OCI-LY3 (cell line): ENCODE data around the gene FLNB.

Source experiments
- H2AFZ ChIP-seq: fragments of 200-600, 300-600 bp; shearing (Covaris generic); 2 replicates; pipeline ENCODE4 v1.6.0; 2014; ENCODE audit warnings: antibody characterized with exemption, low read depth, low read length
- H3K27ac ChIP-seq: fragments of 200-600, 300-600 bp; sonication (generic); 2 replicates; pipeline ENCODE4 v1.5.1; 2014; ENCODE audit warnings: mild to moderate bottlenecking, low read length, moderate library complexity, mixed read lengths
- H3K27me3 ChIP-seq: fragments of 200-600, 300-600 bp; sonication (generic); 2 replicates; pipeline ENCODE4 v1.6.1; 2014; ENCODE audit warnings: low read depth, low read length, mixed read lengths
- H3K36me3 ChIP-seq: fragments of 200-600, 300-600 bp; sonication (generic); replicated peaks from 2 replicates; pipeline ENCODE3; 2014; ENCODE audit warnings: low read depth, low read length, mixed read lengths
- H3K4me1 ChIP-seq: fragments of 300-600, 200-600 bp; sonication (generic); 2 replicates; pipeline ENCODE4 v1.6.1; 2014; ENCODE audit warnings: low read length, mixed read lengths
- H3K4me2 ChIP-seq: fragments of 200-600, 300-600 bp; sonication (generic); 2 replicates; pipeline ENCODE4 v1.6.1; 2014; ENCODE audit warnings: low read length, mixed read lengths
- H3K4me3 ChIP-seq: fragments of 300-600, 200-600 bp; sonication (generic); 2 replicates; pipeline ENCODE4 v1.5.1; 2014; ENCODE audit warnings: antibody characterized with exemption, mild to moderate bottlenecking, low read length, moderate library complexity
- H3K79me2 ChIP-seq: fragments of 300-600, 200-600 bp; shearing (Covaris generic); 2 replicates; pipeline ENCODE4 v1.6.1; 2014; ENCODE audit warnings: mild to moderate bottlenecking, low read length, mixed read lengths
- H3K9ac ChIP-seq: fragments of 300-600, 200-600 bp; shearing (Covaris generic); 2 replicates; pipeline ENCODE4 v1.6.0; 2014; ENCODE audit warnings: mild to moderate bottlenecking, low read length, moderate library complexity
- H3K9me3 ChIP-seq: fragments of 200-600, 300-600 bp; shearing (Covaris generic); 2 replicates; pipeline ENCODE4 v1.6.1; 2014; ENCODE audit warnings: low read length, mixed read lengths; ENCODE audit not compliant: insufficient read depth
- H4K20me1 ChIP-seq: fragments of 200-600, 300-600 bp; sonication (generic); 2 replicates; pipeline ENCODE4 v1.6.1; 2016; ENCODE audit warnings: low read length, mixed read lengths; ENCODE audit not compliant: insufficient read depth
- CTCF ChIP-seq: fragments of 200-600, 300-600 bp; sonication (generic); IDR thresholded peaks from 2 replicates; pipeline ENCODE4 v1.5.1; 2014; ENCODE audit warnings: antibody characterized with exemption, low read length, low read depth
- EZH2phosphoT487 ChIP-seq: fragments of 200-600 bp; shearing (Covaris generic); IDR thresholded peaks from 2 replicates; pipeline ENCODE4 v1.6.1; 2018; ENCODE audit warnings: antibody characterized with exemption, mixed run types, low read depth

Gene FLNB

DNA sequence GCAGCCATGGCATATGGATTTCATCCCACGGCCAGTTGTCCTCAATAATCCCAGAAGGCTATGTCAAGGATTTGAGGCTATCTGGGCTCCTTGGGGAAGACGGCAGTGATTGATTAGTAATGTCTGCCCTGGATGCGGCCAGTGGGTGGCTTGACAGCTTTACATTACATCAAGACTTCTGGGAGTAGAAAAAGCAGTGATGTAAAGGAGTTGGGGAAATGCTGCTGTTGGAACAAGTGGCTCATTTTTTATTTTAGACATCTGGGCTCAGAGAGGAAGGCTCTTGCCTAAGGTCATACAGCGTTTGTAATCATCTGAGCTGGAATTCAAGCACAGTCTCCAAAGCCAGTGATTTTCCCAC lies 94.1 kb downstream of the FLNB start:
- Histone ChIP-seq H3K27me3 (no peaks in the 10 kb centered on the region), H3K9ac (no peak overlapping the region), H4K20me1 (no peaks in the 10 kb centered on the region), H3K36me3 (no peaks in the 10 kb centered on the region), H3K9me3 (no peaks in the 10 kb centered on the region), H2AFZ (no peak overlapping the region), H3K79me2 (no peaks in the 10 kb centered on the region), H3K4me2 (no peak overlapping the region), H3K4me1 (no peaks in the 10 kb centered on the region), H3K27ac (no peak overlapping the region), H3K4me3 (no peak overlapping the region)
- TF ChIP-seq CTCF (no peak), EZH2phosphoT487 (no peak)

- Histone ChIP-seq H4K20me1 (no peaks in the 10 kb centered on the region), H3K4me3 (no peak overlapping the region), H3K36me3 (no peaks in the 10 kb centered on the region), H3K9me3 (no peaks in the 10 kb centered on the region), H3K4me2 (no peak overlapping the region), H3K27me3 (no peaks in the 10 kb centered on the region), H3K4me1 (no peaks in the 10 kb centered on the region), H3K9ac (no peak overlapping the region), H2AFZ (no peak overlapping the region), H3K27ac (no peak overlapping the region), H3K79me2 (no peaks in the 10 kb centered on the region)
- TF ChIP-seq CTCF (no peak), EZH2phosphoT487 (no peak)
Measured at GRCh38 chr3:58102976-58103451, 94.8 kb downstream of the FLNB start.

GRCh38 chr3:58104151-58104550 lies 95.9 kb downstream of the FLNB start:
- Histone ChIP-seq H3K79me2 (no peaks in the 10 kb centered on the region), H3K27ac (no peak overlapping the region), H3K36me3 (peaks cover 7% of the 10 kb centered on the region), H2AFZ (no peak overlapping the region), H3K9ac (no peak overlapping the region), H4K20me1 (no peaks in the 10 kb centered on the region), H3K9me3 (no peaks in the 10 kb centered on the region), H3K4me2 (no peak overlapping the region), H3K4me3 (no peak overlapping the region), H3K27me3 (no peaks in the 10 kb centered on the region), H3K4me1 (no peaks in the 10 kb centered on the region)
- no peak for TF ChIP-seq CTCF
- TF ChIP-seq EZH2phosphoT487: no peak

- Histone ChIP-seq H3K4me3 (no peak overlapping the region), H3K4me1 (no peaks in the 10 kb centered on the region), H3K36me3 (peaks cover 8% of the 10 kb centered on the region), H3K9me3 (no peaks in the 10 kb centered on the region), H3K27ac (no peak overlapping the region), H3K4me2 (no peak overlapping the region), H3K9ac (no peak overlapping the region), H2AFZ (no peak overlapping the region), H3K79me2 (no peaks in the 10 kb centered on the region), H3K27me3 (no peaks in the 10 kb centered on the region), H4K20me1 (no peaks in the 10 kb centered on the region)
- no peak for TF ChIP-seq EZH2phosphoT487
- no peak for TF ChIP-seq CTCF
Measured at GRCh38 chr3:58104712-58105111, 96.5 kb downstream of the FLNB start.
